Measurements from ENCODE around the gene SETMAR.

DNA sequence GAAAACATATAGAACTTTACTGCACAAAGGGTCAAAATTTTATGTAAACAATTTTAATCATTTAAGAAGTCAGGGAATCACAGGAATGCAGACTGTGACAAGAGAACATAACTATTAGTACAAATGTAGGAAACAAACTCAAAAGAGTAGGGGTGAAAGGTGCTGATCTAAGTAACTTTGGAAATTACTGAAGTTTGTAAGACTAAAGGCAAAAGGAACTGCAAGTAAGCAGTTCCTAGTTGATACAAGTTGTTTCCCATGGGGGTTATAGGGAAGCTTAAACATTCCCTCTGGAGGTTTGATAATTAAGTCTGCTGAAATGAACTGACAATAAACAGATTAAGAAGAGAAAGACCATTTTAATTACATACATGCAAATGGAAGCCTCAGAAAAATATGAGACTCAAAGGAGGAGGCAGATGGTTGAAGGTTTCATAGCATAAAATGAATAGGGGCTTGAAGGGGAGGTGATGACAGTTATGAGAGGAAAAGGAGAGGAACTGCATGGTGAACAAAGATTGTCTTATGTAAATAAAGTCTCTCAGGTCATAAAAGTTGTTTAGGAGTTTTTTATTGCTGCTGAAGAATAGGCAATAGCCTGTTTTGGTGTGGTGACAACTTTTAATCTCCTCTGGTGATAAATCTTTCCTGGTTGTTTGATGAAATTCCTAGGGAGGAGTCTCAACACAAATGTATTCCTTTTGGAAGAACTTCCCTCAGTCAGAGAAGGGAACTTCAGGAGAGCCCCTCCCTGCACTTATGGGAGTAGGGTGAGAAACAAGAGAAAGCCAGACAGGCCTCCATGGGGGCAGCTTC lies 17.1 kb downstream of the SETMAR start:
- TF ChIP-seq, protein P1, sequence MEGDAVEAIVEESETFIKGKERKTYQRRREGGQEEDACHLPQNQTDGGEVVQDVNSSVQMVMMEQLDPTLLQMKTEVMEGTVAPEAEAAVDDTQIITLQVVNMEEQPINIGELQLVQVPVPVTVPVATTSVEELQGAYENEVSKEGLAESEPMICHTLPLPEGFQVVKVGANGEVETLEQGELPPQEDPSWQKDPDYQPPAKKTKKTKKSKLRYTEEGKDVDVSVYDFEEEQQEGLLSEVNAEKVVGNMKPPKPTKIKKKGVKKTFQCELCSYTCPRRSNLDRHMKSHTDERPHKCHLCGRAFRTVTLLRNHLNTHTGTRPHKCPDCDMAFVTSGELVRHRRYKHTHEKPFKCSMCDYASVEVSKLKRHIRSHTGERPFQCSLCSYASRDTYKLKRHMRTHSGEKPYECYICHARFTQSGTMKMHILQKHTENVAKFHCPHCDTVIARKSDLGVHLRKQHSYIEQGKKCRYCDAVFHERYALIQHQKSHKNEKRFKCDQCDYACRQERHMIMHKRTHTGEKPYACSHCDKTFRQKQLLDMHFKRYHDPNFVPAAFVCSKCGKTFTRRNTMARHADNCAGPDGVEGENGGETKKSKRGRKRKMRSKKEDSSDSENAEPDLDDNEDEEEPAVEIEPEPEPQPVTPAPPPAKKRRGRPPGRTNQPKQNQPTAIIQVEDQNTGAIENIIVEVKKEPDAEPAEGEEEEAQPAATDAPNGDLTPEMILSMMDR (conservative IDR thresholded peaks at IDR 0.05; ENCODE audit: low read depth, low read length): no peak
- no peak for TF ChIP-seq POLR2A (IDR thresholded peaks at IDR 0.05; ENCODE audit: low read depth, low read length)
- TF ChIP-seq SMC3 (IDR thresholded peaks at IDR 0.05; ENCODE audit: low read depth, low read length): no peak
- no peak for TF ChIP-seq ELK1 (IDR thresholded peaks at IDR 0.05; ENCODE audit: borderline replicate concordance, low read depth, low read length)
- no peak for TF ChIP-seq MAZ (IDR thresholded peaks at IDR 0.05; ENCODE audit: borderline replicate concordance, low read depth, low read length)
- no peak for TF ChIP-seq CEBPB (IDR thresholded peaks at IDR 0.05; ENCODE audit: low read depth, low read length)
- TF ChIP-seq RAD21 (IDR thresholded peaks at IDR 0.05; ENCODE audit: low read length): no peak
- no peak for TF ChIP-seq USF2 (IDR thresholded peaks at IDR 0.05; ENCODE audit: low read depth, low read length)
- no peak for TF ChIP-seq BHLHE40 (IDR thresholded peaks at IDR 0.05; ENCODE audit: low read depth, low read length)
- TF ChIP-seq CHD1 (IDR thresholded peaks at IDR 0.05; ENCODE audit: low read depth, low read length): no peak
- no peak for TF ChIP-seq RFX5 (IDR thresholded peaks at IDR 0.05; ENCODE audit: low read depth, low read length)
- TF ChIP-seq MAFK (IDR thresholded peaks at IDR 0.05; ENCODE audit: low read depth, low read length): no peak
- no peak for TF ChIP-seq FOS (IDR thresholded peaks at IDR 0.05; ENCODE audit: low read depth, low read length)

All from IMR-90 (cell line).